Central memory CD4-positive, alpha-beta T cell (primary cell): ENCODE data around the gene VEZF1.

Source experiments
- DNase-seq: peaks from one replicate; pipeline ENCODE4 v3.0.0; 2022

VEZF1 gene

GRCh38 chr17:57999010-57999495 is 11.0 kb upstream of the VEZF1 start:
- DNase-seq: no peak

- DNase-seq: no peak
These were observed 9.2 kb upstream of the VEZF1 start for GRCh38 chr17:57997085-57997809.

- peak; percentile 51 for DNase-seq
These were observed 7.3 kb upstream of the VEZF1 start for GRCh38 chr17:57995076-57995956.

- DNase-seq: no peak
These were observed 6.4 kb upstream of the VEZF1 start for GRCh38 chr17:57994436-57994835.

- no peak for DNase-seq
These were observed 5.7 kb upstream of the VEZF1 start for GRCh38 chr17:57993471-57994365.

- DNase-seq: no peak
These were observed 3.5 kb upstream of the VEZF1 start for GRCh38 chr17:57991537-57991936.

- DNase-seq: no peak
These were observed 2.0 kb upstream of the VEZF1 start for GRCh38 chr17:57990037-57990436.

- DNase-seq: peak; percentile 71
These were observed 522 bp upstream of the VEZF1 start for GRCh38 chr17:57988301-57989250.

- DNase-seq: no peak
These were observed 1.0 kb downstream of the VEZF1 start for GRCh38 chr17:57986841-57987580.

GRCh38 chr17:57985675-57985974 is 2.4 kb downstream of the VEZF1 start:
- no peak for DNase-seq

- no peak for DNase-seq
These were observed 2.9 kb downstream of the VEZF1 start for GRCh38 chr17:57984936-57985674.

GRCh38 chr17:57984261-57984890 is 3.7 kb downstream of the VEZF1 start:
- no peak for DNase-seq

GRCh38 chr17:57983446-57983845 is 4.6 kb downstream of the VEZF1 start:
- no peak for DNase-seq

- no peak for DNase-seq
These were observed 5.4 kb downstream of the VEZF1 start for GRCh38 chr17:57982452-57983170.

- no peak for DNase-seq
These were observed 7.5 kb downstream of the VEZF1 start for GRCh38 chr17:57980522-57980921.

- DNase-seq: no peak
These were observed 9.0 kb downstream of the VEZF1 start for GRCh38 chr17:57979076-57979475.

- DNase-seq: no peak
These were observed 11.5 kb downstream of the VEZF1 start for GRCh38 chr17:57976594-57976993.

- DNase-seq: no peak
These were observed 13.0 kb downstream of the VEZF1 start for GRCh38 chr17:57975044-57975443.
